Right ventricle myocardium inferior (tissue), 1 donor: ENCODE results near the gene S1PR4. TPM values are rescaled to one million over a fixed set of nuclear protein-coding genes. Genes with fewer than 3 reads are reported as not detected.
A peak's percentile ranks its signal among the peaks of the same experiment; 100 is the strongest.
"Not testable (repeated sequence)": the region's sequence is repeated elsewhere in the genome, so short reads cannot be mapped to it uniquely, and the experiment has no call there.

Experiments
- ATAC-seq: fragments of 200-7000 bp; cut with Tn5 transposase; one replicate; pipeline ENCODE4 v1.9.1; 2020; ENCODE audit warnings: mild to moderate bottlenecking, moderate library complexity
- DNase-seq: peaks from one replicate; pipeline ENCODE4 v3.0.0; 2021; ENCODE audit errors: missing footprints
- intact Hi-C: fragments of 100-400 bp; cut with DNase I; formaldehyde crosslinking; loops from one replicate; pipeline ENCODE4 v1.11.0; 2022
- total RNA-seq: library from RNA; stranded (reverse); fragmentation: NEBNext Ultra II Directional; extraction: Animal tissue kit (Norgen Biotek cat#: 25700); gene quantifications from one replicate; pipeline ENCODE4 v1.2.1, GENCODE V29; 2021
- donor health status: DM: no; HTN: yes; CAD: no; lungs with severe emphysema.

The S1PR4 gene
- total RNA-seq, 1 donor from 2014 or later = 1.2 TPM

DNA sequence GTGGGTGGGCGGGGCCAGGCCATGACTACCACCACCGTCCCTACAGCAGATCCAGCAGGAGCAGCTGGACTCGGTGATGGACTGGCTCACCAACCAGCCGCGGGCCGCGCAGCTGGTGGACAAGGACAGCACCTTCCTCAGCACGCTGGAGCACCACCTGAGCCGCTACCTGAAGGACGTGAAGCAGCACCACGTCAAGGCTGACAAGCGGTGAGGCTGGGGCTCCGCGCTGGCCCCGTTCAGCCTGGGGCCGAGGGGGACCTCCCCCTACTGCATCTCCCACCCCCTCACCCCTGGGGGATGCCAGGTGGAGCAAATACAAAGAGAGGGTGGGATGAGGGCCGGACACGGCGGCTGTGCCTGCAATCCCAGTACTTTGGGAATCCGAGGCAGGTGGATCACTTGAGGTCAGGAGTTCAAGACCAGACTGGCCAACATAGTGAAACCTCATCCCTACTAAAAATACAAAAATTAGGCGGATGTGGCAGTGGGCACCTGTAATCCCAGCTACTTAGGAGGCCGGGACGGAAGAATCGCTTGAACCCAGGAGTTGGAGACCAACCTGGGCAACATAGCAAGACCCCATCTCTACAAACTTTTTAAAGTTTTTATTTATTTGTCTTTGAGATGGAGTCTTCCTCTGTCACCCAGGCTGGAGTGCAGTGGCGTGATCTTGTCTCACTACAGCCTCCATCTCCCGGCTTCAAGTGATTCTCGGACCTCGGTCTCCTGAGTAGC, 27.8 kb downstream of the S1PR4 start:
- intact Hi-C loops = no loop called here
- ATAC-seq (no peak), DNase-seq (no peak)

DNA sequence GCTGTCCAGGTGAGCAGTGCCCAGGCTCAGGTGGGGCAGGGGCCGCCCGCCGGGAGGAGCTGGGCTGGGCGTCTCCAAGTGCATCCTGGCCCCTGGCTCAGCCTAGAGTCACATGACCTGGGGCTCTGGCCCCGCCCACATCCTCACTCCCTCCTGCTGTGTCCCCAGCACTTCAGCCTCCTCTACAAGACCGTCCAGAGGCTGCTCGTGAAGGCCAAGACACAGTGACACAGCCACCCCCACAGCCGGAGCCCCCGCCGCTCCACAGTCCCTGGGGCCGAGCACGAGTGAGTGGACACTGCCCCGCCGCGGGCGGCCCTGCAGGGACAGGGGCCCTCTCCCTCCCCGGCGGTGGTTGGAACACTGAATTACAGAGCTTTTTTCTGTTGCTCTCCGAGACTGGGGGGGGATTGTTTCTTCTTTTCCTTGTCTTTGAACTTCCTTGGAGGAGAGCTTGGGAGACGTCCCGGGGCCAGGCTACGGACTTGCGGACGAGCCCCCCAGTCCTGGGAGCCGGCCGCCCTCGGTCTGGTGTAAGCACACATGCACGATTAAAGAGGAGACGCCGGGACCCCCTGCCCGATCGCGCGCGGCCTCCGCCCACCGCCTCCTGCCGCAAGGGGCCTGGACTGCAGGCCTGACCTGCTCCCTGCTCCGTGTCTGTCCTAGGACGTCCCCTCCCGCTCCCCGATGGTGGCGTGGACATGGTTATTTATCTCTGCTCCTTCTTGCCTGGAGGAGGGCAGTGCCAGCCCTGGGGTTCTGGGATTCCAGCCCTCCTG, 29.1 kb downstream of the S1PR4 start:
- intact Hi-C loops = no loop called here
- DNase-seq (no peak), ATAC-seq (no peak)

DNA sequence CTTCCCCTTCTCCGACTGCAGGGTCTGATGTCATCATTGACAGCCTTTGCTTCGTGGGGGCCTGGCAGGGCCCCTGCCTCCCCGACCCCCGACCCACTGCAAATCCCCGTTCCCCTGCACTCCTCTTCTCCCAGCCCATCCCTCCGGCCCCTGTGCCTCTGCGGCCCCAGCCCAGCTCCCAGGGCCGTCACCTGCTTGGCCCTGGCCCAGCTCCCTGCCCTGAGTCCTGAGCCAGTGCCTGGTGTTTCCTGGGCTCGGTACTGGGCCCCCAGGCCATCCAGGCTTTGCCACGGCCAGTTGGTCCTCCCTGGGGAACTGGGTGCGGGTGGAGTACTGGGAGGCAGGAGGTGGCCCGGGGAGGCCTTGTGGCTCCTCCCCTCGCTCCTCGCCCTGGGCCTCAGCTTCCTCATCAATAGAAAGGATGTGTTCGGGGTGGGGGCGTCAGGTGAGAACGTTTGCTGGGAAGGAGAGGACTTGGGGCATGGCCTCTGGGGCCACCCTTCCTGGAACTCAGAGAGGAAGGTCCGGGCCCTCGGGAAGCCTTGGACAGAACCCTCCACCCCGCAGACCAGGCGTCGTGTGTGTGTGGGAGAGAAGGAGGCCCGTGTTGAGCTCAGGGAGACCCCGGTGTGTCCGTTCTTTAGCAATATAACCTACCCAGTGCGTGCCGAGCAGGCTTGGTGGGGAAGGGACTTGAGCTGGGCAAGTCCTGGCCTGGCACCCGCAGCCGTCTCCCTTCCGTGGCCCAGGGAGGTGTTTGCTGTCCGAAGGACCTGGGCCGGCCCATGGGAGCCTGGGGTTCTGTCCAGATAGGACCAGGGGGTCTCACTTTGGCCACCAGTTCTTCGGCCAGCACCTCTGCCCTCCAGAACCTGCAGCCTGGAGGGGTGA, 30.0 kb downstream of the S1PR4 start:
- intact Hi-C loops = no loop called here
- ATAC-seq = no peak
- DNase-seq = no peak

DNA sequence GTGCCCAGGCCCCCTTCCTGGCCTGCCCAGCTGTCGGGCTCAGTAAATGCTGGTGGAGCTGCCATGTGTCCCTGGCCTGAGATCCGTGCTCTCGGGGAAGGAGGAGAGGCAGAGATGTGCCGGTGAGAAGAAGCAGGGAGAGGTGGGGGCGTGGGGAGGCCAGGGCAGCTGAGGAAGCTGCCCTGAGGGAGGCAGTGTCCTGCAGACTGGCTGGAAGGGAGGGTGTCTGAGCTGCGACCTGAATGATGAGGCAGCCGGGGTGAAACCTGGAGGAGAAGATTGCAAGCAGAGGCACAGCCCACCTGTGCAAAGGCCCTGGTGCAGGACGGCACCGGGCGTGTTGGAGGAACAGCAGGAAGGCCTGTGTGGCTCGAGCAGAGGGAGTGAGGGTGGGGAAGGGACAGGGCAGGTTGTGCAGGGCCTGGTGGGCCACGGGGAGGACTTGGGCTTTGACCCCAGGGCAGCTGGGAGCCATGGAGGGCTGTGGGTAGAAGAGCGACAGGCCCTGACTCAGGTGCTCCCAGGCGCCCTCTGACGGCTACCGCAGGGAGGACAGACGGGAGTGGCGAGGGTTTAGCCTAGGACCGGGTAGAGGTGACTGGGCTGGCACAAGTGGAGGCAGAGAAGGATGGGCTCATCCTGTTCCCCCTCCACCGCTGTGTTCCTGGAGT, 31.9 kb downstream of the S1PR4 start:
- DNase-seq (peak; percentile 83), ATAC-seq (peak; percentile 59)
- intact Hi-C loops = no loop called here

DNA sequence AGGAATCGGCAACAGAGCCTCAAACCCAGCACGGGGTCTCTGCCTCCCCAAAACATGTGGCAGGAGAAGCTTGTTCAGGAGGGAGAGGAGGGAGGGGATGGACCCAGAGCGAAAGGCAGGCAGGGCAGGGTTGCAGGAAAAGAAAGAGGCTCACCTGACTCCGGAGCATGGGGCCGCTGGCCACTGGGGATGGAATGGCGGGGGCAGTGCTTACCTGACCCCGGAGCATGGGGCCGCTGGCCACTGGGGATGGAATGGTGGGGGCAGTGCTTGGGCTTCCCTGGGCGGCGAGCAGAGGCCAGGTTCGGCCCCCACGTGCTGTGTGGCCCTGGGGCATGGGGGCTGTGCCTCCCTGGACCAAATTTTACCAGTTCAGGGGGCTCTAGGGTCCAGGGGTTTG, 32.6 kb downstream of the S1PR4 start:
- ATAC-seq (no peak), DNase-seq (no peak)
- intact Hi-C loops = no loop called here

DNA sequence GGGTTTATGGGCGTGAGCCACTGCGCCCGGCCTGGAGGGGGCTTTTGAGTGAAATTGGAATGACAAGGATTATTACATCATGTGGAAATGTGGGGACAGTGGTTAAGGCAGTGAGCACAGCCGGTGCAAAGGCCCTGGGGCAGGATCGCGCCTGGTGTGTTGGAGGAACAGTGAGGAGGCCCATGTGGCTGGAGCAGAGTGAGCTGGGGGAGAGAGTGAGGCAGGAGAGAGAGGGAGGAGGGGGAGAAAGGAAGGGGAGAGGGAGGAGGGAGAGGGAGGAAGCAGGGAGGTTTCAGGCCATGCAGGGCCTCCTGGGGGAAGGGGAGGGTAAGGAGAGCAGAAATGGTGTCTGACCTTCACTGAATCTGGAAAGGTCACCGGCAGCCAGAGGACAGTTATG, 34.6 kb downstream of the S1PR4 start:
- DNase-seq = no peak
- intact Hi-C loops = no loop called here
- no peak for ATAC-seq

DNA sequence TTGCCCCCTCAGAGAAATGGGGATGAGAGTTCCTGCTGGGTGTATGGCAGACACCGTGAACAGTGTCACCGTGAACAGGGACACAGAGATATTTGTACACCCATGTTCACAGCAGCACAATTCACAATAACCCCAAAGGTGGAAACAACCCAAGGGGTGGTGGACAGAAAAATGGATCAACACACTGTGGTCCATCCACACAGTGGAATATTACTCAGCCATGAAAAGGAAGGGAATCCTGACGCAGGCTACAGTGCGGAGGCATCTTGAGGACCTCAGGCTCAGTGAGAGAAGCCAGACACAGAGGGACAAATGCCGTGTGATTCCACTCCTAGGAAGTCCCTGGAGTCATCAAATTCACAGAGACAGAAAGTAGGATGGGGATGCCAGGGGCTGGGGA, 38.3 kb downstream of the S1PR4 start:
- no peak for ATAC-seq
- intact Hi-C loops = no loop called here
- no peak for DNase-seq

DNA sequence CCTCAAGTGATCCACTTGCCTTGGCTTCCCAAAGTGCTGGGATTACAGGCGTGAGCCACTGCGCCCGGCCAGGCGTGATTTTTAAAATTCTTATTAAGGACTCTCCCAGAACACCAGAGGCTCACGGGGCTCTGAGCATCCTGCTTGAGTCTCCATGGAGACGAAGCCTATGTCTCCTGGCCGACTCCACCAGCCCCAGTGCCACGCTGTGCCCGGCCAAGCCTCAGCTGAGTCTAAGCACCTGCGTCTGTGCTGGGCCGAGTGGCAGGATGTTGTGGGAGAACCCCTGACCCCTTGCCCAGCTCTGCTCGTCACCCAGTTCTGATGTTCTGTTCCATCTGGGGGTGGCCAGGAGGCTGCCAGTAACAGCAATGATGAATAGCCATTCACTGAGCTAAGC, 42.0 kb downstream of the S1PR4 start:
- intact Hi-C loops = no loop called here
- DNase-seq = peak; percentile 68
- no peak for ATAC-seq

DNA sequence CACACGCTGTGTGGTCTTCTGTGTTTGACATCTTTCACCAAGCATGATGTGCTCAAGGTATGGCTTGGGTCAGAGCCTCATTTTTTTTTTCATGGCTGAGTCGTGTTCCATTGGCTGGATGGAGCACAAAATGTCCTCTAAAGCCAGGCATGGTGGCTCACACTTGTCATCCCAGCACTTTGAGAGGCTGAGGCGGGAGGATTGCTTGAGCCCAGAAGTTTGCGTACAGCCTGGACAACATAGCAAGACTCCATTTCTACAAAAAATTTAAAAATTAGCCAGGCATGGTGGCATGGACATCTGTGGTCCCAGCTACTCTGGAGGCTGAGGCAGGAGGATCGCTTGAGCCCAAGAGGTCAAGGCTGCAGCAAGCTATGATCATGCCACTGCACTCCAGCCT, 43.0 kb downstream of the S1PR4 start:
- DNase-seq, ATAC-seq, intact Hi-C loops: not testable (repeated sequence)

DNA sequence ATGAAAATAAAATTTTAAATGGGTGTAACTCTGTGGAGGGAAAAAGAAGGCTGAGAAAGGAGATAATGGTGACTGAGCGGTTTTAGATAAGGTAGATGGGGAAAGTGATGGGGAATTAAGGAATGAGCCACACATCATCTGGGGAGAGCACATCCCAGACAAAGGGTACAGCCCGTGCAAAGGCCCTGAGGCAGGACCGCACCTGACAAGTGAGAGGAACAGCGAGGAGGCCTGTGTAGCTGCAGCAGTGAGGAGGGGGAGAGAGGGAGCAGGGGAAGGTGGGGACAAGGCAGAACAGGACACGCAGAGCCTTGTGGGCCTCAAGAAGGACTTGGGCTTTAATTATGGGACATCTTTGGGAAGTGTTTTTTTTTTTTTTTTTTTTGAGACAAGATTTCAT, 44.1 kb downstream of the S1PR4 start:
- intact Hi-C loops = no loop called here
- DNase-seq = no peak
- no peak for ATAC-seq

DNA sequence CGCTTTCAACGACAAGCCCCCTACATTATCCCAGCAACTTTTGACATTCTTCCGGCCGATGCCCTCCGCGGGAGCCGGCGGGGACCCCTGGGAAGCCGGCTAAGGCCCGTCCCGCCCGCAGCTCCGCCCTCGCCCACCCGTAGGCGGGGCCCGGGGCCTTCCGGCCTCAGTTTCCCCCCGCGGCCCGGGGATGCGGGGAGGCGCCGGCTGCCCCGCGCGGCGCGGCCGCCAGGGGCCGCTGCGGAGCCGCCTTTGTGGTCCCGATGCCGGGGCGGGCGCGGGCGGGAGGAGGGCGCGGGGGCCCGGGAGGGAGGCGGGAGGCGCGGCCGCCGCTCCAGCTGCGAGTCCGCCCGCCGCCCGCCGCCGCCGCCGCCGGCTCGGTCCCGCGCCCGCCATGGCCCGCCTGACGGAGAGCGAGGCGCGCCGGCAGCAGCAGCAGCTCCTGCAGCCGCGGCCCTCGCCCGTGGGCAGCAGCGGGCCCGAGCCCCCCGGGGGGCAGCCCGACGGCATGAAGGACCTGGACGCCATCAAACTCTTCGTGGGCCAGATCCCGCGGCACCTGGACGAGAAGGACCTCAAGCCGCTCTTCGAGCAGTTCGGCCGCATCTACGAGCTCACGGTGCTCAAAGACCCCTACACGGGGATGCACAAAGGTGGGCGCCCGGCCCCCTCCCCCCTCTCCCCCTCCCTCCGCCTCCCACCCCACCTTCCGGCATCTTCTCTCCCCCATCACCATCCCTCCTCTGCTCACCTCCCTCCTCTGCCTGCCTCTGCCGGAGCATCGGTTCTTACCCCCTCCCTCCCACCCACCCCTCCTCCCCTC, 46.0 kb downstream of the S1PR4 start, which contains the start of gene CELF5:
Gene CELF5 (plus strand): TSS at position 316 of the 823 bp plus-strand sequence. CDS start 79 bp downstream, at position 395.
- DNase-seq (no peak), ATAC-seq (no peak)
- intact Hi-C loops = no loop called here

DNA sequence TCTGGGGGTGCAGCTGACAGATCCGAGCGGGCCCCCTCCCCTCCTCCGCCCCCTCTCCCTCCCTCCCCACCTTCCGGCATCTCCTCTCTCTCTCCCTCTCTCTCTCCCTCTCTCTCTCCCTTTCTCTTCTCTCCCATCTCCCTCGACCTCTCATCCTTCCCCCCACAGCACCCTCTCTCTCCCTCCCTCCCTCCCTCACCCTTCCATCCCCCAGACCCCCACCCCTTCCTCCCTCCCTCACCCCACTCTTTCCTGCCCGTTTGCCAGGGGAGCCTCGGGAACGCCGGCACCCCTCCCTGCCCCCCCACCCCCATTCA, 46.6 kb downstream of the S1PR4 start:
- ATAC-seq (no peak), DNase-seq (no peak)
- intact Hi-C loops = no loop called here

DNA sequence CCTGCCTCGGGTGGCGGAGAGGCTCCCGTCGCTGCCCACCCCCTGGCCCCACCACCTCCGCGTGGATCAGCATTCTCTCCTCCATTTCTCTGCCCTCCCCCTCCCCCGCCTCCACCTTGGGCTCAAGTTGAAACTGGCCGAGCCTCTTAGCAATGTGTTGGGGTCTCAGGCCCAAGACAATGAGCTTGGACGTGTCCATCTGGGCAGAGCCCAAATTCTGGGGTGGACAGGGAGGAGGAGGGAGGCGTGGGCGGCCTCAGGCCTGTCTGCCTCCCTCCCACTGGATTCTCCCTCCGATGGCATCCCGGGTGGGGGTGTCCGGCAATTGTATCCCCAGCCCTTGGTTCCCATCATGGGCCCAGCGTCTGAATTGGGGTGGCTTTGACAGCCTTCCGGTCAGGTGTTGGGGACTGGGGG, 47.1 kb downstream of the S1PR4 start:
- DNase-seq (no peak), ATAC-seq (no peak)
- intact Hi-C loops = no loop called here

DNA sequence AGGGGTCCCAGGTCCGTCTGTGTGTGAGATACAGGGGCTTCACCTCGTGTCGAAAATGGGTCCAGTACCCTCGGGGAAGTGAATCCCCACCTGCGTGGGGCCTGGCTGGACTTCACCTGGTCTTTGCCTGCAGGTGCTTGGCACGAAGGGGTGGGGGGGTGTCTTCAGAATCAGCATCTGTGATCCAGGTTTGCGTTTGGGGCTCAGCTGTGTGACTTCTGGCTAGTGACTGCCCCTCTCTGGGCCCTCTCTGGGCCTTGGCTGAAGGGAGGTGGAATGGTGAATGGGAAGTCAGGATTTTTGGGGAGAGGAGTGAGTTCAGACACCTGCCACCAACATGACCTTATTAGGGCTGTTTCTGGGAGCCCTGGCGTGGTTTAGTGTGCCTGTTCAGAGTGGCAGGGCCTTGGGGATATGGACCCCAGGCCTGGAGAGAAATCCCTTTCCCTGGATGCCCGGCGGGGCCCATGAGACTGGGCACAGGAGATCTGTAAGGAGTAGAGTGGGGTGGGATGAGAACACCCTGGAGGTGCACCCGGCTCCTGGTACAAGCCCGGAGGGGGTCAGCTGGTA, 48.6 kb downstream of the S1PR4 start:
- intact Hi-C loops = no loop called here
- no peak for ATAC-seq
- DNase-seq = no peak

DNA sequence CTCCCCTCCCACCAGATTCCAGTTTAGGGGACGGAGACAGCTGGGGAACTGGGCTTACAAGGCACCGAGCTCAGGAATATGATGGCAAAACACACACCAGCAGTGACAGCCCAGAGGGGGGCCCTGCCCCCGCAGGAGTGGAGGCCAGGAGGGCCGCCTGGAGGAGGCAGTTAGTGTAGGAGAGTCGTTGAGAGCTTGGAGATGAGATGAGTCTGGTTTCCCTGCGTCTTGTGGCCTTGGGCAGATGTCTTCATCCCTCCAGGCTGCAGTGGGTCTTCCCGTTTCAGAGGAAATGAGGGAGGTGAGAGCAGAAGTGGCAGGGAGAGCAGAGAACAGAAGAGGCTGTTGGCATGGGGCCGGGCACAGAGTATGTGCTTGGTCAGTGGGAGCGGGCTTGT, 50.8 kb downstream of the S1PR4 start:
- ATAC-seq (no peak), DNase-seq (no peak)
- intact Hi-C loops = no loop called here
